Measurements from ENCODE around the gene RER1.

Gene RER1

GRCh38 chr1:2399890-2400575 lies 8.4 kb downstream of the RER1 start:
- DNase-seq: no peak
- Mint-ChIP-seq H3K9me3 (peaks cover 3% of the 10 kb centered on the region), H3K4me3 (no peak overlapping the region), H3K27ac (peak overlapping the region; percentile 33), H3K4me1 (peaks cover 18% of the 10 kb centered on the region), H3K36me3 (peaks cover 61% of the 10 kb centered on the region), H3K27me3 (no peaks in the 10 kb centered on the region)
- CTCF ChIA-PET: interaction anchor here (0.5 kb wide), 2 partner anchors 33 to 226 kb away, joined by 3 read pairs; no protein-coding TSS in a partner anchor

DNA sequence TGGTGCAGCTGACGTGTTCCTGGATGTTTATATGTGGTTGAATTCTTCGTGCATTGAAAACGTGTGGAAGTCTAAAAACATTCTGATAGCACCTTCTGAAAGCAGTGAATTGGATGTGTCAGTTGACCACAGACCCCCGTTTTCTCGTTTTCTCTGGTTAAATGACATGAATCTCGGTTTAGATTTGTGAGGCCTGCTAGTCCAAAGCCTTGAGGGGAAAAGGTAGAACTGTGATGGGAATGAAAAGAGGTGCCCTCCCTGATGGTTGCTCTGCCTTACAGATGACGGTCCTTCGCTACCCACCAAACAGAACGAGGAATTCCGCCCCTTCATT lies 8.9 kb downstream of the RER1 start:
- Mint-ChIP-seq H3K36me3 (peaks cover 62% of the 10 kb centered on the region), H3K27me3 (no peaks in the 10 kb centered on the region), H3K4me3 (no peak overlapping the region), H3K27ac (peak overlapping the region; percentile 33), H3K9me3 (peaks cover 3% of the 10 kb centered on the region), H3K4me1 (peaks cover 17% of the 10 kb centered on the region)
- no peak for DNase-seq
- CTCF ChIA-PET: interaction anchor here (0.5 kb wide), 1 partner anchor 34 kb away, joined by 3 read pairs; no protein-coding TSS in a partner anchor

DNA sequence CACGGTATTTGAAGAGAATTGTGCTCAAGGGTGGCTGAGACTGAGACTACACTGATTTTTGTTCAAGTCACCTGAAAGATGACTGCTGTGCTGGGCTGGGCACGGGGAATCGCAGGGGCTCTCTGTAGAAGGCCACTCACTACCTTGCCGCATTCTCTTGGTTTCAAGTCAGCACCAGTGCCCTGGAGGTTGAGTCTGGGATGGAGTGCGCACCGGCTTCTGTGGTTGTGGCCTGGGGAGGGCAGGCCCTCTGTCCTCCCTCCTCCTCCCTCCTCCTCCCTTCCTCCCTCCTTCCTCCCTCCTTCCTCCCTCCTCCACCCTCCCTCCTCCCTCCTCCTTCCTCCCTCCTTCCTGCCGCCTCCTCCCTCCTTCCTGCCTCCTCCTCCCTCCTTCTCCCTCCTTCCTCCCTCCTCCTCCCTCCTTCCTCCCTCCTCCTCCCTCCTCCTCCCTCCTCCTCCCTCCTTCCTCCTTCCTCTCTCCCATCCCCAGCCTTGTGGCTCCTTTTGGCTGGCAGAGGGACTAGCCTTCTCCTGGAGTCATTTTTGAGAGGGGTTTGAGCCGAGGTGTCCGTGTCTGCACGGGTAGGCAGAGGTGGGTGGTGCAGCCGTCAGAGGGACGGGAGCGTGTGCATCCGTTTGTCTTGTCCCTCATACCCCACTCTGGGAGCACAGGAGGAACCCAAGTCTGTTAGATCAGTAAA lies 9.5 kb downstream of the RER1 start:
- Mint-ChIP-seq H3K9me3 (peaks cover 3% of the 10 kb centered on the region), H3K4me3 (no peak overlapping the region), H3K27me3 (no peaks in the 10 kb centered on the region), H3K4me1 (peaks cover 17% of the 10 kb centered on the region), H3K36me3 (peaks cover 62% of the 10 kb centered on the region), H3K27ac (peak overlapping the region; percentile 58)
- no peak for DNase-seq
- CTCF ChIA-PET: no interaction called here

DNA sequence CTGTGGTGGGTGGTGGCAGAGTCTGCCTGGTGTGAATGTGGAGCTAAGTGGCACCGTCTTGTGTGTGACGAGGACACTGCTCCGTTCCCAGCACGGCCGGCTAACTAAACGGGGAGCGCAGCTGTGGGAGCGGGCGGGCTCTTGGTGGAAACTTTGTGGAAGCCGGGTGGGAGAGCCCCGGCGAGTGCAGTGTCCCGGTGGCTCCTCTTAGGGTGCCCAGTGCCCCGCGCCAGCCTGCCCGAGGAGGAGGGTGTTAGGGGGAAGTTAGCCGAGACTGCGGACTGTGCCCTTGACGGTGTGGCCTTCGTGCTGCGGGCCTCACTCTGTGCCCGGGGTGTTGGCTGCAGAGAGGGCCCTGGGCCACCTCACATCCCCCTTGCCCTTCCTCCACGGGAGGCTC lies 10.8 kb downstream of the RER1 start:
- no peak overlapping the region for H3K4me3 Mint-ChIP-seq
- peak overlapping the region; percentile 52 for H3K27ac Mint-ChIP-seq
- peaks cover 3% of the 10 kb centered on the region for H3K9me3 Mint-ChIP-seq
- H3K27me3 Mint-ChIP-seq: no peaks in the 10 kb centered on the region
- H3K4me1 Mint-ChIP-seq: peaks cover 10% of the 10 kb centered on the region
- CTCF ChIA-PET: no interaction called here
- DNase-seq: no peak
- H3K36me3 Mint-ChIP-seq: peaks cover 55% of the 10 kb centered on the region

DNA sequence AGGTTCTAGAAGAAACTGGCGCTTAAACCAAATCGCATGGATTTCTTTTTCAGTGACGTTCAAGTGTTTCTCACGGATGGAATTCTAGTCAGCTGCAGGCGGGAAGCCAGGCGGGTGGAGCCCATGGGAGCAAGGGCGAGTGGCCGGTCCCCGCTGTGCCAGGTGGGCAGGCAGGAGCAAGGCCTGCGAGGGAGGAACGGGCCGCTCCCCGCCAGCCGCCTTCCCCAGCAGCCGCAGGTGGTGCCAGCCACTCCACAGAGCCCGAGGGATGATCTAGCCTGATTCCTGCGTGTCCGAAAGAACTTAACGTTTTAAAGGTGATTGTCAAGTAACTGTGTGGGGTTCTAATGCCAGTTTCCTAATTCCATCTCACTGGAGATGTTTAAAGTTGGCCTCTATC lies 11.6 kb downstream of the RER1 start:
- H3K9me3 Mint-ChIP-seq: peaks cover 3% of the 10 kb centered on the region
- H3K36me3 Mint-ChIP-seq: peaks cover 52% of the 10 kb centered on the region
- CTCF ChIA-PET: no interaction called here

GRCh38 chr1:2404142-2404889 lies 12.7 kb downstream of the RER1 start:
- Mint-ChIP-seq H3K4me3 (no peak overlapping the region), H3K36me3 (peaks cover 45% of the 10 kb centered on the region), H3K4me1 (peaks cover 7% of the 10 kb centered on the region), H3K27me3 (no peaks in the 10 kb centered on the region), H3K27ac (no peak overlapping the region), H3K9me3 (peaks cover 3% of the 10 kb centered on the region)
- CTCF ChIA-PET: no interaction called here
- no peak for DNase-seq

More for the DNA sequence above, 11.6 kb downstream of the RER1 start:
- Mint-ChIP-seq H3K4me3 (no peak overlapping the region), H3K27me3 (no peaks in the 10 kb centered on the region), H3K4me1 (peaks cover 10% of the 10 kb centered on the region), H3K27ac (no peak overlapping the region)
- DNase-seq: no peak

GRCh38 chr1:2404890-2405511 lies 13.4 kb downstream of the RER1 start:
- peaks cover 3% of the 10 kb centered on the region for H3K9me3 Mint-ChIP-seq
- no peak overlapping the region for H3K4me3 Mint-ChIP-seq
- peaks cover 41% of the 10 kb centered on the region for H3K36me3 Mint-ChIP-seq
- H3K27ac Mint-ChIP-seq: no peak overlapping the region
- CTCF ChIA-PET: no interaction called here
- H3K4me1 Mint-ChIP-seq: peaks cover 5% of the 10 kb centered on the region
- no peak for DNase-seq
- no peaks in the 10 kb centered on the region for H3K27me3 Mint-ChIP-seq

- Mint-ChIP-seq H3K36me3 (peaks cover 35% of the 10 kb centered on the region), H3K9me3 (no peaks in the 10 kb centered on the region), H3K4me3 (no peak overlapping the region), H3K27me3 (no peaks in the 10 kb centered on the region), H3K27ac (no peak overlapping the region), H3K4me1 (peaks cover 7% of the 10 kb centered on the region)
- DNase-seq: no peak
- CTCF ChIA-PET: no interaction called here
Observed at GRCh38 chr1:2405588-2406295, 14.1 kb downstream of the RER1 start.

GRCh38 chr1:2406451-2407041 lies 14.9 kb downstream of the RER1 start:
- H3K4me3 Mint-ChIP-seq: no peak overlapping the region
- H3K27me3 Mint-ChIP-seq: no peaks in the 10 kb centered on the region
- CTCF ChIA-PET: no interaction called here
- DNase-seq: no peak
- peaks cover 30% of the 10 kb centered on the region for H3K36me3 Mint-ChIP-seq
- H3K4me1 Mint-ChIP-seq: peaks cover 11% of the 10 kb centered on the region
- H3K27ac Mint-ChIP-seq: no peak overlapping the region
- no peaks in the 10 kb centered on the region for H3K9me3 Mint-ChIP-seq

GRCh38 chr1:2407166-2407990 lies 15.7 kb downstream of the RER1 start:
- DNase-seq: no peak
- H3K27ac Mint-ChIP-seq: no peak overlapping the region
- H3K27me3 Mint-ChIP-seq: no peaks in the 10 kb centered on the region
- H3K9me3 Mint-ChIP-seq: no peaks in the 10 kb centered on the region
- CTCF ChIA-PET: interaction anchor here (0.6 to 0.8 kb wide), 2 partner anchors 13 to 728 kb away, joined by 3 read pairs; no protein-coding TSS in a partner anchor
- no peak overlapping the region for H3K4me3 Mint-ChIP-seq
- H3K4me1 Mint-ChIP-seq: peaks cover 12% of the 10 kb centered on the region
- peaks cover 22% of the 10 kb centered on the region for H3K36me3 Mint-ChIP-seq

- CTCF ChIA-PET: interaction anchor here (0.6 kb wide), 1 partner anchor 729 kb away, joined by 3 read pairs; no protein-coding TSS in a partner anchor
- H3K4me3 Mint-ChIP-seq: no peak overlapping the region
- H3K4me1 Mint-ChIP-seq: peaks cover 12% of the 10 kb centered on the region
- no peak for DNase-seq
- no peak overlapping the region for H3K27ac Mint-ChIP-seq
- no peaks in the 10 kb centered on the region for H3K27me3 Mint-ChIP-seq
- no peaks in the 10 kb centered on the region for H3K9me3 Mint-ChIP-seq
- peaks cover 18% of the 10 kb centered on the region for H3K36me3 Mint-ChIP-seq
Observed at GRCh38 chr1:2407991-2408275, 16.3 kb downstream of the RER1 start.

DNA sequence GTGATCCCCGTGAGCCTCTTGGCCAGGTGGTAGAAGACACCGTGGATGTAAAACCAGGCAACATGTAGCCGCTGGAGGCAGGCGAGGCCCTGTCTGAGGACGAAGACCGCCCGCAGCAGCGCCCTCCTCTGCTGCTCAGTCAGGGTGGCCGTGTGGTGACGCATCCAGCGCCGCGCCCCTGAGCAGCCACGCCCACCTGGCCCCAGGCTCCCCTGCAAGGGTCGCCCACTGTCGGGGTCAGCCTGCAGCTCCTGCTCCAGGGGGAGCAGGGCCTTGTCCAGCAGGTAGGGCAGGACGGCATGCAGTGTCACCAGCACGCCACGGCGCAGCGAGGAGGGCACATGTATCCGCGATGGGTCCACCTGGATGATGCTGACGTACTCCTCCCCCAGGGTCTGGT lies 16.8 kb downstream of the RER1 start:
- CTCF ChIA-PET: interaction anchor here (0.6 to 1.1 kb wide), 2 partner anchors 214 to 729 kb away, joined by 3 read pairs; partner anchors contain the start of gene FAAP20
- Mint-ChIP-seq H3K4me3 (no peak overlapping the region), H3K36me3 (peaks cover 17% of the 10 kb centered on the region), H3K9me3 (no peaks in the 10 kb centered on the region), H3K27ac (no peak overlapping the region), H3K27me3 (no peaks in the 10 kb centered on the region), H3K4me1 (peaks cover 12% of the 10 kb centered on the region)
- no peak for DNase-seq

GRCh38 chr1:2408859-2409276 lies 17.2 kb downstream of the RER1 start:
- no peak for DNase-seq
- CTCF ChIA-PET: interaction anchor here (1.1 kb wide), 1 partner anchor 214 kb away, joined by 3 read pairs; the partner anchor contains the start of gene FAAP20
- Mint-ChIP-seq H3K27me3 (no peaks in the 10 kb centered on the region), H3K36me3 (peaks cover 15% of the 10 kb centered on the region), H3K9me3 (no peaks in the 10 kb centered on the region), H3K4me3 (no peak overlapping the region), H3K4me1 (peaks cover 12% of the 10 kb centered on the region), H3K27ac (peak overlapping the region; percentile 45)

Measured in activated naive CD4-positive, alpha-beta T cell treated with anti-CD3 and anti-CD28 coated beads, Interleukin-2, amount 10 ng/mL, durations not matched to agents 7 days and 5 days (primary cell).